HepG2 (cell line): ENCODE results near the gene KLF11. TPM values are rescaled to one million over a fixed set of nuclear protein-coding genes. Genes with fewer than 3 reads are reported as not detected.

ENCODE experiments used
- CSRNP1 ChIP-seq: sonication (generic); formaldehyde crosslinking; IDR thresholded peaks from 2 replicates; pipeline ENCODE4 v1.8.1; 2023; ENCODE audit warnings: mild to moderate bottlenecking, missing genetic modification reagents
- DZIP1 ChIP-seq: sonication (generic); formaldehyde crosslinking; IDR thresholded peaks from 2 replicates; pipeline ENCODE4 v1.5.0; 2020; ENCODE audit warnings: mild to moderate bottlenecking, missing genetic modification reagents
- ETV5 ChIP-seq: IDR thresholded peaks from 2 replicates; pipeline ENCODE4 v1.6.1; 2018; ENCODE audit warnings: missing biosample characterization, missing genetic modification reagents, inconsistent platforms, borderline replicate concordance
- GMEB1 ChIP-seq: sonication (generic); formaldehyde crosslinking; IDR thresholded peaks from 2 replicates; pipeline ENCODE4 v1.5.1; 2020; ENCODE audit warnings: missing genetic modification reagents, mild to moderate bottlenecking, borderline replicate concordance
- HOXA3 ChIP-seq: sonication (generic); formaldehyde crosslinking; IDR thresholded peaks from 2 replicates; pipeline ENCODE4 v1.5.0; 2020; ENCODE audit warnings: missing genetic modification reagents
- PITX1 ChIP-seq: sonication (generic); formaldehyde crosslinking; IDR thresholded peaks from 2 replicates; pipeline ENCODE4 v1.5.1; 2020; ENCODE audit warnings: mild to moderate bottlenecking, missing genetic modification reagents
- PPARG ChIP-seq: conservative IDR thresholded peaks from 2 replicates; pipeline ENCODE4 v1.6.1; 2016; ENCODE audit warnings: missing biosample characterization, missing genetic modification reagents
- SP140L ChIP-seq: sonication (generic); formaldehyde crosslinking; IDR thresholded peaks from 2 replicates; pipeline ENCODE4 v1.4.0; 2020; ENCODE audit warnings: missing genetic modification reagents, borderline replicate concordance
- SP2 ChIP-seq: sonication (generic); formaldehyde crosslinking; IDR thresholded peaks from 2 replicates; pipeline ENCODE4 v1.5.1; 2020; ENCODE audit warnings: mild to moderate bottlenecking, missing genetic modification reagents
- TAF1 ChIP-seq: sonication (generic); formaldehyde crosslinking; IDR thresholded peaks from 2 replicates; pipeline ENCODE4 v1.4.0; 2020; ENCODE audit warnings: missing genetic modification reagents
- ZHX1 ChIP-seq: sonication (generic); formaldehyde crosslinking; IDR thresholded peaks from 2 replicates; pipeline ENCODE4 v1.8.1; 2022; ENCODE audit warnings: low read depth, mild to moderate bottlenecking, missing genetic modification reagents
- ZIK1 ChIP-seq: sonication (generic); formaldehyde crosslinking; IDR thresholded peaks from 2 replicates; pipeline ENCODE4 v1.5.0; 2020; ENCODE audit warnings: mild to moderate bottlenecking, low read depth, missing genetic modification reagents, borderline replicate concordance
- ZNF224 ChIP-seq: sonication (generic); formaldehyde crosslinking; IDR thresholded peaks from 2 replicates; pipeline ENCODE4 v1.5.0; 2020; ENCODE audit warnings: mild to moderate bottlenecking, missing genetic modification reagents
- ZNF280B ChIP-seq: sonication (generic); formaldehyde crosslinking; IDR thresholded peaks from 2 replicates; pipeline ENCODE4 v1.5.0; 2020; ENCODE audit warnings: missing genetic modification reagents, mild to moderate bottlenecking, borderline replicate concordance
- ZNF598 ChIP-seq: sonication (generic); formaldehyde crosslinking; IDR thresholded peaks from 2 replicates; pipeline ENCODE4 v1.5.1; 2020; ENCODE audit warnings: mild to moderate bottlenecking, missing genetic modification reagents, borderline replicate concordance
- ZNF607 ChIP-seq: sonication (generic); formaldehyde crosslinking; IDR thresholded peaks from 2 replicates; pipeline ENCODE4 v1.5.1; 2020; ENCODE audit warnings: missing genetic modification reagents, mild to moderate bottlenecking, borderline replicate concordance
- ZNF772 ChIP-seq: sonication (generic); formaldehyde crosslinking; IDR thresholded peaks from 2 replicates; pipeline ENCODE4 v1.5.0; 2020; ENCODE audit warnings: mild to moderate bottlenecking, missing genetic modification reagents
- polyA plus RNA-seq, 8 experiments: library from polyadenylated mRNA; depleted of rRNA in 3 of 8; stranded (reverse) in 7 of 8; unstranded in 1 of 8; fragments of >200 nt; fragmentation: Illumina TruSeq in 4 of 8; extraction: Trizol in 4 of 8; gene quantifications; 2 replicates each; pipeline versions ENCODE4 v1.2.1 to v1.2.3, GENCODE V29; 2011 to 2016; ENCODE audit warnings: low read depth in 4 of 8, missing spikeins in 1 of 8, mixed read lengths in 1 of 8; ENCODE audit not compliant: insufficient read depth in 1 of 8
- total RNA-seq, 5 experiments: library from RNA; depleted of rRNA; stranded (reverse); fragments of >200 nt; fragmentation: Illumina TruSeq; extraction: Trizol; gene quantifications; 2 replicates each; pipeline ENCODE4 v1.2.3, GENCODE V29; 2016; ENCODE audit warnings: low read depth in 1 of 5

Gene KLF11
- total and polyA plus RNA-seq, 2 of the 13 experiments (the other 11 are each of a cell fraction or from before 2014, with no cell fraction given) = 2.5 to 11.8 TPM

GRCh38 chr2:10043906-10044601 lies 704 bp downstream of the KLF11 start (continued):
- TF ChIP-seq DZIP1 (CRISPR knock-in tag) (peak; percentile 61; the same call in 1 of the 2 replicates), SP2 (peak; percentile 38; the same call in 1 of the 2 replicates), PITX1 (CRISPR knock-in tag) (0 out of 2 replicates have a peak, but pooled peaks have one; percentile 3), TAF1 (no peak), ETV5 (peak; percentile 17; the same call in 1 of the 2 replicates), ZNF224 (CRISPR knock-in tag) (peak; percentile 65; the same call in 1 of the 2 replicates), ZHX1 (peak; percentile 96), CSRNP1 (peak; percentile 42; the same call in 1 of the 2 replicates), HOXA3 (CRISPR knock-in tag) (peak; percentile 87), ZNF280B (peak; percentile 67; the same call in 1 of the 2 replicates), ZNF607 (CRISPR knock-in tag) (peak; percentile 75; the same call in 1 of the 2 replicates), ZNF598 (CRISPR knock-in tag) (no peak), GMEB1 (CRISPR knock-in tag) (peak; percentile 20; the same call in 1 of the 2 replicates), ZIK1 (CRISPR knock-in tag) (0 out of 2 replicates have a peak, but pooled peaks have one; percentile 67), PPARG (CRISPR knock-in tag) (no peak), ZNF772 (CRISPR knock-in tag) (0 out of 2 replicates have a peak, but pooled peaks have one; percentile 12), SP140L (no peak)
